GM04503 (cell line): ENCODE measurements around the gene RAB12.
"Not testable (repeated sequence)": the region's sequence is repeated elsewhere in the genome, so short reads cannot be mapped to it uniquely, and the experiment has no call there.

Experiments used
- DNase-seq: peaks from one replicate; pipeline ENCODE4 v3.0.0-alpha.2; 2012; ENCODE audit warnings: low read depth

Gene RAB12

GRCh38 chr18:8611916-8612576 is 2.8 kb downstream of the RAB12 start:
- DNase-seq: no peak

DNA sequence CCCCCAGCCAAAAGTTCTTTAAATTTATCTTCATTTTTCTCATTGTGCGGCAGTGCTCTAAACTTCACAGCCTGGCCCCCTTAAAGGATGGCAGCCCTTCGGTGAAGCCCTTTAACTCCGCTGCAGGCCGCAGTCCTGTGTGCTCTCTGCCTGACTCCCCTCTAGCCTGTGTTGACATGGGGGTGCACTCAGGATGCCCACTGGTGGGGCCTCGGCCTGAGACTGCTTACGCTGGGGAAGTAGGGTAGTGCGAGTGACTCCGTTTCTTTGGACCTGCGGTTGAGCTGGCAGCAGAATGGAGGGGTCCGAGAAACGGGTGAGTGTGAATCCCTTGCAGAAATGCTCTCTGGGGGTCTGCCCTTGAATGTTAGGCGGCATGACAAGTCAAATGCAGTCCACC is 5.6 kb downstream of the RAB12 start:
- no peak for DNase-seq

- peak; percentile 88 for DNase-seq
These were observed 6.3 kb downstream of the RAB12 start for GRCh38 chr18:8615397-8616027.

GRCh38 chr18:8616028-8616401 is 6.8 kb downstream of the RAB12 start:
- no peak for DNase-seq

GRCh38 chr18:8617907-8618306 is 8.7 kb downstream of the RAB12 start:
- no peak for DNase-seq

- no peak for DNase-seq
These were observed 9.8 kb downstream of the RAB12 start for GRCh38 chr18:8619041-8619440.

DNA sequence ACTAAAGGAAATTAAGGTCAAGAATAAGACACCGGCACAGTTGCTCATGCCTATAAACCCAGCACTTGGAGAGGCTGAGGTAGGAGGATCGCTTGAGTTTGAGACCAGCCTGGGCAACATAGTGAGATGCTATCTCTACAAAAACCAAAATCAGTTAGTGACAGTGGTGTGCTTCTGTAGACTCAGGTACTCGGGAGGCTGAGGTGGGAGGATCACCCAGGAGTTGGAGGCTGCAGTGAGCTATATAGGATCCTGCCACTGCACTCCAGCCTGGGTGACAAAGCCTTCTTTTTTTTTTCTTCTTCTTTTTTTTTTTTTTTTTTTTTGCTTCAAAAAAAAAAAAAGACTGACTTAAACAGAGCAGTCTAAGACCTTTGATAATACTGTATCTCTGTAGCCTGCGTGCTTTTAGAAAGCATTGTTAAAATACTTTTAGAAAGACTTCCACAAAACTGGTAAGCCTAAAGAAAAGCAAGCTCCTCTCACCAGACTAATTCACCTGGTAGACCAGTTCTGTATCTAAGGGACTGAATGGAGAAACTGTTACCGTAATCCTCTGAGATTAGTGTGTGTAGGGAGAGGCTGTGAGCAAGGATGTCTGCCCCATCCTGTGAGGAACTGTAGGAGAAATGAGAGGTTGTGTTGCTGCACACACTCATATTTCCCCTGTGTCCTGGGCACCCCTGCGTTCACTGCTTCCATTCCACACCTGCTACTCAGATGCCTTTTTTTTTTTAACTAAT is 10.8 kb downstream of the RAB12 start:
- no peak for DNase-seq

- DNase-seq: no peak
These were observed 11.6 kb downstream of the RAB12 start for GRCh38 chr18:8620845-8621244.

- not testable (repeated sequence) for DNase-seq
These were observed 13.4 kb downstream of the RAB12 start for GRCh38 chr18:8622625-8623024.

- DNase-seq: no peak
These were observed 14.4 kb downstream of the RAB12 start for GRCh38 chr18:8623549-8624106.

DNA sequence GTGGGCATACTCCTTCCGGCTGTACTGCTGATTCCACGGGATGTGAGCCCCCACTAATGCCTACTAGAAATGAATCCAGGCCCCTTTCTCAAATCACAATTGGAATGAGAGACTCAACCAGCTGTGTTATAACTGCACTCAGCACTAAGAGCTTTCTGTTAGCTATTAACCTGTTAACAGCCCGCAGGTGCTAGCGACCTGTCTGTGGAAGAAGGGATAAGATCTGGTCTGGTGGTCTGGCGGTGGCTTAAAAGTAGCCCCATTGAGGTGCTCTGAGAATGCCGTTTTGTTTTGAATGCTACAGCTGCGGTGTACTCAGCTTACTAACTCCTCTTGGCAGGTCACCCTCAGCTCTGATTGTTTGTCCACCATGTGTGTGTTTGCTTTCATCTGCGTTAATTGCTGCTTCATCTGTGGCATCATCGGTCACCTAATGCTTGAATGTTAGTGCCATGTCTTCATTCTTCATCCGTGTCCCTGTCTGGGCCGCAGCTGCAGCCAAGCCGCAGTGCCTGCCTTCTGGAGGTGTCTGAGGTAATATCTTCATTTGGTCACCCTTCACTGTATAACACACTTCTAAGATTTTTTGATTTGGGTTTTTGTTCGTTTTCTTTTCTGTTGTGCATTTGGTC is 16.3 kb downstream of the RAB12 start:
- DNase-seq: no peak

GRCh38 chr18:8626414-8627106 is 17.3 kb downstream of the RAB12 start:
- no peak for DNase-seq

DNA sequence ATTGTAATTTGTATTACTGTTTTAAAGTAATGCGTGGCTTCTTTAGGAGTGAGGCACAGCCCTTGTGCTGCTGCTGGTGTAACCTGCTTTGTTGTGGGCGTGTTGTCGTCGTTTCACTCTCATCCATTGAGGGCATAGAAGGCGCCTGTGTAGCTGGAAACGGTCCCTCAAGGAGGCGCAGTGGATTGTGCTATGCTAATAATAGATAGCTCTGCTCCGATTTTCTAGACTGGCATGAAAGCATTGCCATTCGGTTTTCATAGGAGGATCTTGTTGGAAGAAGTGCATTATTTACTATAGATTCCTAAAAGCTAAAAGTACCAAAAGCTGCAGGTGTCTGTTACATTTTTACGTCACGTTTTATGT is 17.9 kb downstream of the RAB12 start:
- no peak for DNase-seq

DNA sequence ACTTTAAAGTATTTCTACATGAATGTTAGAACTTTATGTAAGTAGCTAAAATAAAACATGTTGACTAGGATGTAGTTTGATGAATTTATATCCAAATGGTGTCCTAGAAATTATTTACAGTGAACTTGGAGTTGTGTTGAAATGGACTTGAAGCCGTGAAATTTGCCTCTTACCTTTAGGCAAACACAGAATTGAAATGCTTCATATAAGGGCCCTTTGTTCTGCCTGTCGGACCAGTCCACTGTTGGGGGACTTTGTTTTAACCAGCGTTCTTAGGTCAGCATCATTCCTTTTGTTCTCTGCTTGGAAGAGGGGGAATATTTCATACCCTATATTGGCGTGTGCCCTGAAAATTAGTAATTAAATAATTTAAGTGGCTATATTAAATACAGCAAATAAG is 18.3 kb downstream of the RAB12 start:
- DNase-seq: no peak

DNA sequence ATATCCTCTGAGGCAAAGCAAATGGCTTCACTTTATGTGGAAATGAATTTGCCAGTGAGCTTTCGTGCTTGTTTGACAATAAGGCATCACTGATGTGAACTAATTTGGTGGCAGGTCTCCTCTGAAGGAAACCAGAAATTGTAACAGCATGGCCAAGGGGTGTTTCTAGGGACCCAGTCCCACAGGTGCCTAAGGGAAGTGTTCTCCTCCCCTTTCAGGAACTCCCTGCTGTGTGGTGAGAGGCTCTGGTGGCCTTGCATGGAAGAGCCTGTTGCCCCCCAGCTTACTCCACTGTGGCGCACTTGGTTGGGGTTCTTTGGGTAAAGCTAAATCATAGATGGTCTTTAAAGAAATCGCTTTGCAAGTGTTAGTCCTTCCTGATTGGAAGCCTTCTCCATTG is 20.4 kb downstream of the RAB12 start:
- no peak for DNase-seq

DNA sequence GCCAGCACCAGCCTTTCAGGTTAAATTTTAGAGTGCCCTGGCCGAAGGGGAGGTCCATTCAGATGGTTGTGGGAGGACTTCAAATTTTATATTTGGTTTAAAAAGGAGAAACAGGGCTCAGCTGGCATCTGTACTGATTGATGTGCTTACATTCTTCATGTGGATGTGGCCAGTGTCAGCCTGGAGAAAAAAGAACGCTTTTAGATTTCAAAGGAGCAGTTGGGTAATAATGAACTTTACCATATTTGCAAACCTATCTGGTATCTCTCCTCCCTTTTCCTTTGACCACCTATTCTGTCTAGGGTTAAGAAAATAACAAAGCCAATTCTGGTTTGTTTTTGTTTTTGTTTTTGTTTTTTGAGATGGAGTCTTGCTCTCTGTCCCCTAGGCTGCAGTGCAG is 21.3 kb downstream of the RAB12 start:
- no peak for DNase-seq

GRCh38 chr18:8631265-8631664 is 22.0 kb downstream of the RAB12 start:
- DNase-seq: no peak

DNA sequence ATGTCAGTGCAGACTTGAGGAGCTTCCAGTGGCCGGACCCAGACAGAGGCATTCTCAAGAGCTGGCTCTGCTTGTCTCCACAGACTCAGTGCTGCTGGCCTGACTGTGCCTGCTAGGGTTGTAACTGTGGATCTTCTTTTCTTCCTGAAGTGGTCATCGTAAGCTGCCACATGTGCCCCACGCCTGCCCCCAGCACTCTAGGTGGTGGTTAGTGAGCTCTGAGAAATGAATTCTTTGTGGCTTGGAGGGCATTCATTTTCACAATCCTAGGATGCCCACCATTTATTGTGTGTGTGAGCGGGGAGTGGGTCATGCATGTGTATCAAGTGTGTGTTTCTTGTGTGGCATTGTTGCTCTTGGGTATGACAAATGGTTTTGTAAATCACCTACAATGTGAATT is 23.1 kb downstream of the RAB12 start:
- no peak for DNase-seq

DNA sequence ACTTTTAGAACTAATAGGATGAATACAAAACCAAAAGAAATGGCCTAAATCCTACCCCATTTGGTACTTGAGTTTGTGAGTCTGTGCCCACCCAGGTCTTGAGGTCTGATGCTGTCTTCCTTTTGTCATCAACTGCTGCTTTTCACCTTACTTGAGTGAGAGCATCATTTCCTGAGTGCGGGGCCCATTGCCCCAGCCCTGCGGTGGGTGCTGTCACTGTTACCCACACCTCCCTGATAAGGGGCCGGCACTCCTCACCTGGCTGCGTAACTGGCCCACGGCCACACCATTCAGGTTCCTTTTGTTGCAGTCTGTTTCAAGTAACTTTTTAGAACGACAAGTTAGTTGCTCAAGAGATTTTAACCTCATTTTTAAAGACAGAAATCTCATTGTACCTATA is 25.3 kb downstream of the RAB12 start:
- DNase-seq: no peak

GRCh38 chr18:8635087-8635486 is 25.9 kb downstream of the RAB12 start:
- no peak for DNase-seq

- no peak for DNase-seq
These were observed 30.5 kb downstream of the RAB12 start for GRCh38 chr18:8639762-8640161.

DNA sequence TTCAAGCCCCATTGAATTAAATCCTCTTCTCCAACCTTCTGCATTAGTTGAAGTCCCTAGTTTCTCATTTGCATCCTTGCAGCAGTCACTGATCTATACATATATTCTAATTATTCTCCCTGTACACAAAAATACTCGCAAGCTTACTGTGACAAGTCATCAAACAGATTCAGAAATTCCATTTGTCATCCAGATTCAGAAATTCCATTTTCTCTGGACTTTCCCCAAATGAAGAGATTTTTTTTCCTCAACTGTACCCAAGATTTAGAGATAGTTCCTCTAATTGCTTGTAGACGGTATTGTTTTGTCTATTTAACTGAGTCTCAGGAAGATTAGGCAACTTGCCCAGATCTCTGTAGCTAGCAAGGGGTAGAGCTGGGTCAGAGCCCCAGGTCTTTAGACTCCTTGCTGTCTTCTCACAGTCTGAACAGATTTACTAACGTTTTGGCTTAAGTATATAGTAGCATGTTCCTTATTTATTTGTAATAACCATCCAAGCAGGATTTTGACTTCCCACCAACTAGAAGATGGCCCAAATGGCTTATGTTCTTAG is 34.2 kb downstream of the RAB12 start:
- DNase-seq: no peak
